Raji (cell line): Measurements from ENCODE around the gene GLUD1.

ENCODE experiments used
- POLR2A ChIP-seq: IDR thresholded peaks from 2 replicates; pipeline ENCODE4 v1.6.1; 2011; ENCODE audit warnings: low read depth, low read length, control low read depth; ENCODE audit not compliant: insufficient read depth

The GLUD1 gene

DNA sequence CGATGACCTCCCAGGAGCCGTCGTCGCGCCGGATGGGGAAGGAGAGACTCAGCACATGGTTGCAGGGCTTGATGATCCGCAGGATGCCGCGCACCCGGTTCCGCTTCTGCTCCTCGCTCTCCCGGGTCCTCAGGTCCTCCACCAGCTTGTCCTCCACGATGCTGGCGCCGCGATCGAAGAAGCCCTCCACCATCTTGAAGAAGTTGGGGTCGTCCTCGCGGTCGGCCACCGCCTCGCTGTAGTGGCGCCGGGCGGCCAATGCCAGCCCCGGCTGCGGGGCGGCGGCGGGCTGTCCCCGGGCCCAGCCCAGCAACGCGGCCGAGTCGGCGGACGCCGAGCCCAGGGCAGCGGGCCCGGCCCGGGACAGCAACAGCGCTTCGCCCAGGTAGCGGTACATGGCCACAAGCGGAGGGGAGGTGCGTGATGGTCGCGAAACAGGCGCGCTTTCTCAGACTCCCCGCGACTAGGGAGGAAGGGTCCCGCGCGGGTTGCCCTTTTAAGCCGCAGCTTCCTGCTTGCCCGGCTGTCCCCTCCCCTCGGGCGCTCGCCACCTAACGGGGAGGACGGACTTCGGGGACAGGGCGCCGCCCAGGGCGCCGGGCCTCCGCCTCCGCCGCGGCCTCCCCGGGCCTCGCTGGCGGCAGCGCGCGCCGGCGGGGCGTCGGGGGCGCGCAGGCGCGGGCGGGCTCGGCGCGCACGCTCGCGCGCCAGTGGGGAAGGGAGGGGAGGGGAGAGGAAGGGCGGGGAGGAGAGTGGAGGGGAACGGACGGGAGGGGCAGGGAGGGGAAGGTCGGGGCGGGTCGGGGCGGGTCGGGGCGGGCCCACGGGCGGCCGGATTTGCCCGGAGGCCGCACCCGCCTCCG lies at the start of gene GLUD1, which contains the start of gene SHLD2:
Gene GLUD1, minus strand, starts transcription at position 471 of the 863 bp plus-strand sequence. Its CDS starts 74 bp downstream, at position 397.
Gene SHLD2, plus strand, starts transcription at position 834 of the 863 bp plus-strand sequence. CDS start 56,149 bp downstream, outside the sequence.
- TF ChIP-seq POLR2A = peak; percentile 94

DNA sequence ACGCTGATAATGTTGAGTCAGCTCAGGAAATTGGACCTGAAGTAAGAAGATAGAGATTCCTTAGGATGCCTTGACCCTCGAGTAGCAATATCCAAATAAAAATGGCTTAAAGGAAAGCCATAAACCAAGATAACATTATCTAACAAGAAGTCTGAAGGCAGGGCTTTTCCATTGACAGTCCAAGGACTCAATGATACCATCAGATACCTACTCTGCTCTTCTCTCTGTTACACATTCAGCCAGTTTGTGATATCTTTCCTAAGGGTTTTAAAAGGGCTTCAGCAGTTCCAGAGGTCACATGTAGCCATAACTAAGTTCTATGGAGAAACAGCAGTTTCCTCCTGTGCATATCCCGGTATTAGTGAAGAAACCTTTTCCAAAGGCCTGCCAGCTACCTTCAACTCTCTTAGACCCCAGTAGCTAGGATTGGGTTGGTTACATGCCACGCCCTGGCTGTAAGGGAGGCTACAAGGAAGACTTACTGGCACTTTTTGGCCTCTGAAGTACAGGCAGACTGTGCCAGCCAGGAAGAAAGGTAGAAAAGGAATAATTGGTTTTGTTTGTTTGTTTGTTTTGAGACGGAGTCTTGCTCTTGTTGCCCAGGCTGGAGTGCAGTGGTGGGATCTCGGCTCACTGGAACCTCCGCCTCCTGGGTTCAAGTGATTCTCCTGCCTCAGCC lies 10.9 kb upstream of the GLUD1 start:
- no peak for TF ChIP-seq POLR2A

GRCh38 chr10:87101996-87102395 lies 7.4 kb upstream of the GLUD1 start:
- TF ChIP-seq POLR2A = no peak

DNA sequence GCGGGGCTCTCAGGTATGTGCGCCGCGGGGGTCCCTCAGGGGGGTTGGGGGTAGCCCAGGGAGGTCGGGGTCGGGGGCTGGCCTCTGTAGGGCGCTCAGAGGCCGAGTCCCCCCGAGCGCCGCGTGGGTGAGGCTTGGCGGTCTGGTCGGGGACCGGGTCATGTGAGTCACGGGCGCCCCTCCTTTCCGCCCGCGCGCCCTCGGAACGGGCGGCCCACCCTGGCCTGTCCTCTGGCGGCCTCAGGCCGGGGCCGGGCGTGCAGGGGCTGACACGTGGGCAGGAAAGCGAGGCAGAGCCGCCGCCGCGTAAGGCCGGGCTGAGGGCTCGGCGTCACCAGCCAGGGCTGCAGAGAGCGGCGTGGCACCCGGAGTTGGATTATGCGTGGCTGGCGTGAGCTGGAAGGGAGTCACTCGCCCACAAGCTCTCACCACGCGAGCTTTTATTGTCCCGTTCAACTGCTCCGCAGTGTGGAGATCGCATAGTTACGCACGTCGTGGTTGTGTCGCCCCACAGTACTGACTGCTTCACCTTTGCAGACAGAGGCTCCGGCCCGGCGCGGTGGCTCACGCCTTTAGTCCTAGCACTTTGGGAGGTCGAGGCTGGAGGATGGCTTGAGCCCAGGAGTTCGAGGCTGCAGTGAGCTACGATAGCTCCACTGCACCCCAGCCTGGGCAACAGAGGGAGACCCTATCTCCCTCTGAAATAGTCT lies 748 bp upstream of the GLUD1 start:
- TF ChIP-seq POLR2A = peak; percentile 61; the same call in 1 of the 2 replicates

DNA sequence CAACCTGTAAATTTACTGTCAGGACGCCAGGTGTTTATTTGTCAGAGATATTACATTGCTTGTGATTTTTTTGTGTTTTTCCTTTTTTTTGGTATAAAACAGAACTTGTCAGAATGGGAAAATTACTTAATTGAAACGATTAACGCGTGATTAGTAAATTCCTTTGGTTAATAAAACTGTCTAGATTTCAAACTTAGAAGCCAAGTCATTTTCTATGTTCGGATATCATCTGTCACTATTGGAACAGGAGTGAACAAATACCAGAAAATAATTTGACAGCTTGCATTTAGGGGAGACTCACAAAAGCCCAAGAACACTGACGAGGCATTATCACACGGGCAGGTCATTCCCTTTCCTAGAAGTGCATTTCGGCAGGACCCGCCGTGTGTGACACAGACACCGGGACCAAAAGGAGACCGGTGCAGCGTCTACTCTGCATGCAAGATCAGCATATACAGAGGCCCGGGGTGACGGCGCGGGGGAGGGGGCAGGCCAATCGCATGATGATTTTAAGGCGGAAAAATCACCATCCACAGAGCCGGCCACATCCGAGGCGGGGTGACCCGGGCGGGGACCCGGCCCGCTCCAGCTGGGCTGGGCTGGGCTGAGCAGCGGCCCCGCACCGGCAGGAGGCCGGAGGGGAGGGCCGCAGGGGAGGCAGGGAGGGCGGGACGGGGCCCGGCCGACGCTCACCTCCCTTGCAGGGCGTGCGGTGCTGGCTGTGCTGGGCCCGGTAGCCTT lies 841 bp downstream of the GLUD1 start:
- no peak; the same call in 1 of the 2 replicates for TF ChIP-seq POLR2A

DNA sequence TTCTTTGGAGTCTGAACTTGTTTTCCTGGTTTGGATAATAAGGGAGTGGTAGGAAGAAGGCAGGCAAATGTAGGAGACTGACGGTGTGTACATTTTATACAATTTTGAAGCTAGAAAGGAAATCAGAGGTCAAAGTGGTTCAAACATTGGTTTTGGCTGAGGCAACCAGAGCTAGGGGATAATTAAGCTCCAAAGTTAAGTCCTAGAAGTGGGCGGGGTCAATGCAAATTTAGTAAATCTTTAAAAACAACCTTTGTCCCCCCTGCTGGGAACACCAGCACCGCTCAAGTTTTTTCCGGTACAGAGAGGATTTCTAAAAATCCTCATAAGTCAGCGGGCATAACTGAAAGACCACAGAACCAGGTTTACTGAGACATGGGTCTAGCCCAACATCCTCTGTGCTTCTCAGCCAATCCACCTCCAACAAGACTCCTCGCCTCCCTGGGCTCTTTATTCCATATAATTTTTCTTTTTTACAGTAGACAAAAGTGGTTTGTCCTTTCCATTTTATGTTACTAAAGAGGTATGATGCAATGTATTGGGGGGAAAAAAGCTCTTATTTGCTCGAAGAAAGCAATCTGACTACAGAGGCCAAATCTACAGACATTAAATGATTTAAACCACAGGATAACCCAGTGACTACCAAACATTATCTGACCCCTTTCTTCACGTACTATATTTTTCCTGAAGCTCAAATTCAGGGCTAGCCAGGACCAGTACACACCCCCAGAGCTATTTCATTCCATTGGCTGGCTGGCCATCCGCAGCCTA lies 1.6 kb downstream of the GLUD1 start:
- TF ChIP-seq POLR2A = no peak

DNA sequence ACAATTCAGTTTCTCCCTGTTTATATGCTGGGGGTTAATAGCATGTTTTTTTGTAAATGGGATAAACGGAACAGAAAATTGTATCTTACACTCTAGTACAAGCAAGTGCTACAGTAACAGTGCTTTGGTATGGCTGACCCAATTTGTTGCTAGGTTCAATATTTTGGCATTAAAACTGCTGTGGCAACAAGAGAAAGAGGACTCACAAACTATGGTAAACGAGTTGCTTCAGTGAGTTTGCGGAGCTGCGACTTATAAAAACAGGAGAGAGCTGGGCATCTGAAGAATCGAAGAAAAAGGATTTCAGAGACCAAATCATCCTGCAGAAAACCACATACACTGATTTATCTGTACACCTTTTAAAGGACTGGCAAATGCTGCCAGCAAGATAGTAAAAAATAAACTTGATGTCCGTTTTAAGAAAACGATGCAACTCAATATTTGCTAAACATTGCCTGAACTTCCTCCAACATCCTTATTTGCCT lies 2.2 kb downstream of the GLUD1 start:
- no peak for TF ChIP-seq POLR2A

GRCh38 chr10:87090779-87091178 lies 3.9 kb downstream of the GLUD1 start:
- TF ChIP-seq POLR2A = no peak

GRCh38 chr10:87089746-87090145 lies 4.9 kb downstream of the GLUD1 start:
- TF ChIP-seq POLR2A = no peak

- TF ChIP-seq POLR2A = no peak
Observed at GRCh38 chr10:87085537-87085936, 9.1 kb downstream of the GLUD1 start.

GRCh38 chr10:87079106-87079836 lies 15.4 kb downstream of the GLUD1 start:
- TF ChIP-seq POLR2A = no peak

GRCh38 chr10:87072449-87072848 lies 22.2 kb downstream of the GLUD1 start:
- TF ChIP-seq POLR2A = no peak

DNA sequence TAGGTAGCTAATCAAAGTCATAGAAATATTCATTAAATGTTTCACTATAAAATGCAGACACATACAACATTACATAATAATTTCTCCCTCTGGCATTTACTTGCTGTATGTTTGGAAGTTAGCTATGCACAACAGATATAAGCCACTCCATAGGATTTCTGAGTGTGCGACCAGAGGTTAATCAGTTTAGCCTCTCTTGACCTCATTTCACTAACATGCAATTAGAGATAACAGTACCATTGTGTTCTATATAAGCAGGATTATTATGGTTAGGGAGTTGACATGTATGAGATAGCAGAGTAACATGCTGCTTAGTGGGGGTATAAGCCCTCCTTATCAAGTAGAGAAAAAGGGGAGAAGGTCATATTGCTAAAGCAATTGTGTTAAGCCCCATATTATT lies 26.4 kb downstream of the GLUD1 start:
- TF ChIP-seq POLR2A = no peak

- TF ChIP-seq POLR2A = no peak
Observed at GRCh38 chr10:87066865-87067264, 27.8 kb downstream of the GLUD1 start.

DNA sequence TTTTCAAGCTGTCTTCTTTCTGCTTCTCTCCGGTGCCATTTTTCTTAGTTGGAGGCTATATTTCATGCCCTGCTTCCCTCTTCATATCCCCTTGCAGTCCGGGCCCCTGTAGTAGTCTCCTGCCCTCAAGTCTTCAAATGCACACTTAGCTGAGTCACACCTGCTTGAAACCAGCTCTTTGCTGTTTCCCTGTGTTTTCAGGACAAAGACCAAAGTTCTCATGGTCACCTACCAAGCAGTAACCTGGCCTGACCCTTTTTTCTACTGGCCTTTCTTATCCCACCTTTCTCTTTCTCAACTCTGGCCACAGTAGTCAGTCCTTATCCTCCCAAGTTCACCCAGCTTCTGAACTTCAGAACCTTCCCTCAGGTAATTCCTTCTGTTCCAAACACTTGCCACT lies 28.5 kb downstream of the GLUD1 start:
- no peak for TF ChIP-seq POLR2A
